ENCODE results near the gene BUD13.

Gene BUD13

DNA sequence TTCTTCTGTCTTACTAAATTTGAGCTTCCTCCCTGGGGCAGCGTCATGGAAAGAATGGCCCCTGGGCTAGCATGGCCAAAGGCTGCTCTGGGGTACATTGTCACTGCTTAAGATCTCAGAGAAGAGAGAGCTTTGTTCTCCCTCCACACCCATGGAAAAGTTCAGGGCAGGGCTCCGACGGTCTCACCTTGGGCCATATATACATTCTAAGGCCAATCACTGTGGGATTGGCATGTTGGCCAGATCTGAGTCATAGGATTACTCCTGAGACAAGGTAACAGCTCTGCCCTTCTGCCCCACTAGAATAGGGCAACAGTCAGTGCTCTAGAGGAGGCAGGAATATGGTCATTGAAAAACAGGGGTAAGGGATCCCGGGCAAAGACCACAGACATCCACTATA lies 56.2 kb downstream of the BUD13 start:
- DNase-seq (ENCODE audit: low read depth in 2 of 2), result no peak

DNA sequence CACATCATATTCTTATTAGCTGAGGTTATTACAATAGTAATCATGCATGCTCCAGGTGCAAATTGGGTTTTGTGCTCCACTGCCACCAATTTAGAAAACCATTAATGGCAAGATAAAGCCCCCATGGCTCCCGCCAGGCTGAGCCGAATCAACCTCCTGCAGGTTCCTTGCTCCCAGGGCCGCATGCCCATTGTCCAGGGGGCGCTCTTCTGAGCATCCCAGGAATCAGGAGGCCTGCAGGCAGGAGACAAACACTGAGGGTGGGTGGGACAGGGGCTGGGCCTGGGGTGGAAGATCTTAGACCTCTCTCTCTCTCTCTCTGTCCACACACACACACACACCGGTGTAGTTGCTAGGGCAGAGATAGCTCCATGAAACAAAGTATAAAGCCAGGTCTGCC lies 57.4 kb downstream of the BUD13 start:
- DNase-seq (ENCODE audit: low read depth in 2 of 2), result no peak

DNA sequence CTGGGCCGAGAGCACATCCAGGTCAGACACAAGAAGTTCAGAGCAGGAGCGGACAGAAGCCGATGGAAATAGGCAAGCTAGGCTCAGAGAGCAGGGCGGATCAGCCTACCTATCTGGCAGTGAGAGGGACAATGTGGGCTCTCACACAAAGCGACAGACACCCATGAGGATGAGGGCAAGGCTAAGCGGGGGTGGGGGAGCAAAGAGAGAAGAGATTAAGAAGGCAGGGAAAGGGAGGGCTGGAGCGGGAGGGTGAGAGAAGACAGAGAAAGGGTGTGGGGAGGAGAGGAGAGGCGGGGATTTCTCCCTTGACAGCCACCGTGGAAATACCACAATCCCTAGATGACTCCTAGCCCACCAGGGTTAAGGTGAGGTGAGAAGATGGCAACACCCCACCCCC lies 57.9 kb downstream of the BUD13 start:
- no peak for DNase-seq (ENCODE audit: low read depth in 2 of 2)

DNA sequence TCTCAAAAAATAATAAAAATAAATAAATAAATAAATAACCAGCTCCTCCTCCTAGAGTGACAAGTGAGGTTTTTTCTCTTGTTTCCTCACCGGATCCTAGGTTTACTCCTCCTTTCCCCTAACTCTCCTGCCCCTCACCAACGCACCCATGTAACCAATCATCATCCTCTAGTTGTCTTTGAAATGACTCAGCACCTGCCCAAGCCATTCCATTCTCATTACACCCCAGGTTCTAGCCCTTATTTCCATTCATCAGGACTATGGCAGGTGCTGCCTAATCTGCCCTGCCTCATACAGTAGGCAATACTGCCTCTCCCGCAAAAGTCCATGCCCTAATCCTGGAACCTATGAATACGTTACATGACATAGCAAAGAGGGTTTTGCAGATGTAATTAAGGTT lies 60.4 kb downstream of the BUD13 start:
- no peak for DNase-seq (ENCODE audit: low read depth in 2 of 2)

DNA sequence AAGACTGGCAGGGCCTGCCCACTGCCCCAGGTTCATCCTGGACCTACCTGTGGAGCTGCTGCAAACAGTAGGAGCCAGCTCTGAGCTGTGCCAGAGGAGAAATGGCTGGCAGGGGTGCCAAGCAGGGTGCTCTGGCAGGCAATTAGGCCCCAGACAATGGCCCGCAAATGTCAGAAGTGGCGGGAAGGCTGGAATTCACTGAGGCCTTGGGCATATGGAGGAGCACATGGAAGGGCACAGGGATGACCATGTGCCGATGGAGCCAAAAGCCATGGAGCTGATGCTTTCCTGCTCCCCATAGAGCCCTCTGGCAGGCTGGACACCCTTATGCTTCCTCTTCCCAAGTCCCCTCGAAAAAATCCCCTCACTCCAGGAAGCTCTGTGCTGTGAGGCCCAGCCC lies 62.0 kb downstream of the BUD13 start:
- DNase-seq (ENCODE audit: low read depth in 2 of 2), result no peak

DNA sequence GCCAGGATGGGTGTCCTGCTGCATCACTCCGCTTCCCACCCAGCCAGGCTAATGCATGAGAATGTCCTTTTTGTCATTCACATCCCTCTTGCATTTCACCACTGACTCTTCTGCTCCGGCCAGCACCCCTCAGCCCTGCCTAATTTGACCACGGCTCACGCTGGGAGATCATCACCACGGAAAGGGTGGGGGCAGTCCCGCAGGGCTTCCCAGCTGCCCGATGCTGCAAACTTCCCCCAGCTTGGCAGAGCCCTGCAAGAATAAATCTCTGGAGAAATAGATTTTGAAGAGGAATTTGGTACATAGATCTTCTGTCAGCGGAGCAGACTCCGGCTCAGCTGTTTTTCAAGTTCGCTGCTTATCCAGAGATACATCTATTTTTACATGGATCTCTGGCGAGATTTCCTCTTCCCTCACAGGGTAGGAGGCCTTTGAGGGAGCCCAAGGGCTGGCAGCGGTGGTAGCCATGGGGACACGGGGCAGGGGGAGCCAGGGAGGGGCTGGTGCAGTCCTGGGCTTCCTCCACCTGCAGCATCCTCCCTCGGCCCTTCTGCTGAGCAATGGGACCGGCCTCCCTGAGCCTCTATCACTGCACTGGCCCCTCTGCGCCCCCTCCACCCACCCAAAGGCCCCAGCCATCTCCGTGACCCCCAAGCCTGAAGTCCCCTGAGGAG lies 62.6 kb downstream of the BUD13 start:
- DNase-seq (ENCODE audit: low read depth in 2 of 2), result no peak

DNA sequence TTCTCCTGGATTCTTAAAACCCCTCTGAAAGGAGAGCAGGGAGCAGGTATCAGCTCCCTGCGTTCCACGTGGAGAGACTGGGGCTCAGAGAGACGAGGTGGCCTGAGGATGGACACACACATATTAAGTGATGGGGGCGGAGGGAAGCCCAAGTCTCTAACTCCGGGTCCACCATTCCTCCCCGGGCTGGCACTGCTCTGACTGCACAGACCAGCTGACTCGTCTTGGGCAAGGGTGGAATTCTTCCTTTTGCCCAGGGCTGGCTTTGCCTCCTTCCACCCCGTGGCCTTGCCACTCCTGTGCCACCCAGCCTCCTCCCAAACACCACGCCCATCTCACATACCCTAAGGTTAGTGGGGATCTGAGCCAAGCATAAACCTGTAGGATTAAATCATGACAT lies 65.0 kb downstream of the BUD13 start:
- DNase-seq (ENCODE audit: low read depth in 2 of 2), result no peak

DNA sequence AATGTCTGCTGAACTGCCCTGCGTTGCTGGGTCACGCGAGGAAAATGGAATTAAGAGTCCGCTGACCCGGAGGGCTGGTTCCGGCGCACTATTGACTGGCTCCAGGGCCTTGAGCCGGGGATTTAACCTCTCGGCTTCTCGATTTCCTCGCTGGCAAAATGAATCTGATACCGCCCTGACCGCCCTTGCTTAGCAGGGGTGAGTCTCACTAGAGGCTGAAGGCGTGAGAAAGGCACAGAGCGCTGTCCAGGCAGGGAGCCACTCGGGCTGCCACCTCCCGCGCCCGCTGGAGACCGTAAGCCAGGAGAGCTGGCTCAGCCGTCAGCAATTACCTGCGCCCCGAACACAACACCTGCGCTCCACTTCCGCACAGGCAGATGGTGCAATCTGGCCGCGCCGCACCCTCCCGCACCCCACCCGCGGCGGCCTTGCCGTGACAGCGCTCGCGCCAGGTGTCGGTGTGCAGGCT lies 65.6 kb downstream of the BUD13 start:
- no peak for DNase-seq (ENCODE audit: low read depth in 2 of 2)

DNA sequence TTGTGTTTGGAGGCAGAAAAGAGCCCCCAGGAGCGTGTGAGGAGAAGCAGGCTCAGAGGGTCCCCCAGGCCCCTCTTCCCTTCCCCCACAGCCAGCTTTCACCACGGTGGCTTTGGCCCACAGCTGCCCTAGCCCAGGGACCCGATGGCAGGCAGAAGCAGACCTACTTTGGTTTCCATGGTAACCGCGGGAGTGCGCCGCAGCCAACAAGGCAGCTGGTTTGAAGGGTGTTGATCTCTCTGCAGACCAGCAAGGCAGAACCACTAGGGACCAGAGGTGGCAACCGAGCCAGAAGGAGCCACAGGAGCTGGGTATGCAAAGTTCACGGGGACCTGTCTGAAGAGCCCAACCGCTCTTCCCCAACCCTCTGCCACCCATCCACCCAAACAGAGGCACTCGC lies 69.4 kb downstream of the BUD13 start:
- DNase-seq (ENCODE audit: low read depth in 2 of 2), result no peak

DNA sequence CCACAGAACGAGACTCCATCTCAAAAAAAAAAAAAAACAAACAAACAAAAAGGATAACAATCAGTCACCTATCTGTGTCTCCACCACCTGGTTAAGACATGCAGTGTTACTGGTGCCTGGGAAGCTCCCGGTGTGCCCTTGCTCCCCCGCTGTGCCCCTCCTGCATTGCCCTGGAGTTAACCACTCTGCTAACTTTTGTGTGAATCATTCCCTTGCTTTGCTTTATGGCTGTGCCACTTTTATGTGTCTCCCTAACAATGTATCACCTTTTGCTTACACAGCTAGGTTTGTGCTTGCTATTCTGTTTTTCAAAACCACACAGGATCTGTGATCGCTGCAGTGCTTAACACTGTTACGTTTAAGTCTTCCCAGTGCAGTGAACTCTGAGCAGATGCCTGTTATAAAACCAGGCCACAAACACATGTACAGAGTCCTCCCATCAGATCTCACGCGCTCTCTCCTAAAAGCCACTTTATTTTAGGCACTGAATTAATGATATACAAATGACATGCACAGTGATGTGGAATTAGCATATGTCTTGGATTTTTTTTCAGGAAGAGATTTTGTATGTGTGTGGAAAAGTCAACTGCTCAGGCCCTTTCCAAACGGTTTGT lies 69.9 kb downstream of the BUD13 start:
- DNase-seq (ENCODE audit: low read depth in 2 of 2), result no peak

DNA sequence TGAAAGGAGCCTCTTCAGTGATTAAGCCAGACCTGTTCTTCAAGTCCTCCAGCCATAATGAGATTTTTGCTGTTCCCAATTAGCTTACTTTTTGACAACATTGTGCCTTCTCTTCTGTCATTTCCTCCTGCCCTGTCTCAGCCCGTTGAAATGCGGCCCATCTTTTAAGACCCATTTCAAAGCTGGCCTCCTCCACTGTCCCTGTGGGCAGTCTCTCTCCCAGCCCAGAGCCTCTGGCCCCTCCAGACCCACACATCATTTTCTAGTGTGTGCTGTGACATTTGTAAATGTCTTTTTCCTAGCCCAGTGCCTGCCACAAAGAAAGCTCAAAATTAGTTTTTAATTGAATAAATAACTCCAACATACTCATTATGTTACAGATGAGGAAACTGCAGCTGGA lies 70.9 kb downstream of the BUD13 start:
- DNase-seq (ENCODE audit: low read depth in 2 of 2), result no peak

DNA sequence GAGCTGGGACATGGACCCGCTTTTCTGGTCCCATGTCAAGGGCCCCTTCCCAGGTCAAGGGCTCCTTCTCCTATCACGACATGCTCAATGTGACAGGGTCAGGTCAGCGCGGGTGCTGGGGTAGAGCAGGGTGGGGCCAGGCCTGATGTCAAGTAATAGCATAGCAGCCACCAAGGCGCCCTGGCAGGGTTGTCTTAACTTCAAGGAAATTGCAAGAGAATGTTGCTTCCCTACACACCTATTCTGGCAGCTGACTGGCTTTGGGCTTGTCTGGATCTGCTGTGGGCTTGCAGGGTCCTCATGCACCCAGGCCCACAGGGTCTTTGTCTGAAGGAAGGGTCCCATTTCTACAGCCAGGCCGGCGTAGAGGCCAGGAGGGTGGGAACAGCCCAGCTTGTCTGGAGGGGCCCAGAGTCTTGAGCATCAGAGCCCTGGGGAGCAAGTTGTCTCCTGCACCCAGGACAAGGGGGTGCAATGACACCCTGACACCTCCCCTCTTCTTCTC lies 71.4 kb downstream of the BUD13 start:
- DNase-seq (ENCODE audit: low read depth in 2 of 2), result no peak

DNA sequence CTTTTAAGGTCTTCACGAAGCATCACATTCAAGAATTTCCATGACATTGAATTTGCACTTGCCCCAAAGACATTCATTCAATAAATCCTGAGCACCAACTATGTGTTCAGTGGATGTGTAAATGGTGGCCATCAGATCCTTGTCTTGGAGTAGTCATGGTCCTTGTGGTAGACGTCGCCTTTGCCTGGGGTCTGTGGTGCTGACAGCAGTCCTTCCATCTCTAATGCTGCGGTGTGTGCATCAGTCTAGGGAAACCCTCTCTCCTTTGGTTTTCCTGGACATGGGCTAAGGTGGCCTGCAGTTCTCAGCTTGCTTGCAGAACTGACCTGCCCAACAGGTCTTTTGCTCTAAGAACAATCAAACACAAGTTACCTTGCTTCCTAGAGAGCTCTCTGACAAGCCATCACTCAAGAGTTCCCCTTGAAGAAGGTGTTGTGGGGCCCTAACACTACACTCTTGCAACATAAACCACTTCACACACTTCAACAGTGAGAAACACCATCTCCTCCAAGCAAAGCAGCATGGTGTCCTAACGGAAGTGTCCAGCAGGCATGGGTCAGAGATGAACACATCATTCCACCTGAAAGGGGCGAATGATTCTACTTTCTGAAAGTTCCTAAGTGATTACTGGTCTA lies 72.1 kb downstream of the BUD13 start:
- no peak for DNase-seq (ENCODE audit: low read depth in 2 of 2)

Data from stimulated activated CD8-positive, alpha-beta memory T cell treated with anti-CD3 and anti-CD28 coated beads, Interleukin-7, amount 100 ng/mL, for 1 hour (primary cell).